Measurements from ENCODE around the gene FARP1.
"Not testable (repeated sequence)": the region's sequence is repeated elsewhere in the genome, so short reads cannot be mapped to it uniquely, and the experiment has no call there.

FARP1 gene

DNA sequence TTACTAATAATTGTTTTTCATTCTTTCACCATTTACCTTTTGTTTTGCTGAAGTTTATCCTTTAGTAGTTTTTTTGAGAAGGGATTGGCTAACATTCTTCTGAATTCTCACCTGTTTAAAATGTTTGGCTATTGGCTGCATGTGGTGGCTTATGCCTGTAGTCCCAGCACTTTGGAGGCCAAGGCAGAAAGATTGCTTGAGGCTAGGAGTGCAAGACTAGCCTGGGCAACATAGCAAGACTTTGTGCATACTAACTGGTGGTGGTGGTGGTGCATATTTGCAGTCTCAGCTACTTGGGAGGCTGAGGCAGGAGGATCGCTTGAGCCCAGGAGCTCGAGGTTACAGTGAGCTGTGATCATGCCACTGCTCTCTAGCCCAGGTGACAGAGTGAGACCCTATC lies 61.7 kb downstream of the FARP1 start:
- DNase-seq: no peak

DNA sequence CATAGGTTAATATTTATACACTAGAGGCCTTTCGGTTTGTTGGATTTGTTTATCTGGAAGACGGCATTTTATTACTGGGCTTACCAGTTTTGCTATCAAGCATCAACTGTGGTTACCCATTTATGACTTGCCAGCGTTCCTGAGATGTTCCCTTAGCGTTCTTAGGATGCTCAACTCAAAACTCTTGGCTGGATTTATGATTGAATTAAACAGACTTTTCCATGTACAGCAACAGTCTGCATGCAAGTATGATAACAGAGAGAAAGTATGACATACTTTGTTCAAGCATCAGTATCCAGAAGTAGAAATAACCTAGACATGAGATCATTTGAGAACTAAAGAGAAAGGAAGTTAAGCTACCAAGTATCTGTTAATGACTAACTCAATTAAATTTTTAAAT lies 64.1 kb downstream of the FARP1 start:
- DNase-seq: no peak

DNA sequence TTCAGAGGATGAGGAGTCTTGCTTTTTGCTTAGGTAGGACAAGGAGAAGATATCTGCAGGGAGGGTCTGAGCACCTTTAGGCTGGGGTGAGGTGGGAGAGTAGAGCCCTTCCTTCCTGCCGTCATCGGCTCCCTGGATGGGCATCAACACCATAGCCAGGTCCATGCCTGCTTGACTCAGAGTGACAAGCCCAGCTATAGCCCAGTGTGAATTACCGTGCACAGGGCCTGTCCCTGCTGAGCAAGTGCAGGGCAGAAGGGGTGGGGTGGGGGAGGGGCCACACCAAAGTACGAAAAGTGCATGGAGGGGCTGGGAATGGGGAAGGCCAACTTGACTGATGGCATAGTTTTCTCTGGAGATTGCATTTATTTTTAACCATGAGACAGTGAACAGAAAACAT lies 64.5 kb downstream of the FARP1 start:
- DNase-seq: no peak

DNA sequence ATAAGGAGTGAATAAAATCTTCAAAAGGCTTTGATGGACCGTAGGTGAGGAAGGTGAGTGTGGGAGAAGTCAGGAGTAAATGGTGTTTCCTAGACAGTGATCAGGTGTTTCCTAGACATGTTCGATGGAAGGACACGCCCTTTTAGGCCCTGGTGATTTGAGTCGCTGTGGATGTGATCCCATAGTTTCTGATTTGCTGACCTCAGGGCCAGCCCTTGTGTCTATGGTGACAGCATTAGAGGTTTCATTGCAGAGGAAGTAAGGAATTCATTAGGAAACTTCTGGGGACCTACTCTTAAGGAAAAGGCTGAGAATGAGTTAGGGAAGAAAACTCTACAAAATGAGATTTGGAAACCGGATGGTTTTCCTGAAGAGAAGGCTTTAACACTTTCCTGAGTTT lies 65.7 kb downstream of the FARP1 start:
- no peak for DNase-seq

DNA sequence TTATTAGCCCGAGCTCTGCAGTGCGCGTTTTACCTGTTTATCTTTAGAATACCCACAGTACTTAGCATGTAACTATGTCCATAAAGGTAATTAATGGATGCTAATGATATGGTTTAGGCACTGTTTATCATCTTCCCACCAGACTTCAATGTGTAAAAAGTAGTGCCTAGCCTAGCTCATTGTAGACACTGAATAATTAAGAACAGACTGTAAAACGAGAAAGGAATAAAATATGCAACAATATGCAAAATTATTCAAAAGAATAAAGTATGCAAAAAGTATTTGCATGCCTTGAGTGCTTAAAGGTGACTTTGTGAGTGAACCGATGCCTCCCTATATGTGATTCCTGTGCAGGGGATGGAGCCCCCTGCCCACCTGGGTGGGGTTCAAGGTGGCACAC lies 69.9 kb downstream of the FARP1 start:
- no peak for DNase-seq

DNA sequence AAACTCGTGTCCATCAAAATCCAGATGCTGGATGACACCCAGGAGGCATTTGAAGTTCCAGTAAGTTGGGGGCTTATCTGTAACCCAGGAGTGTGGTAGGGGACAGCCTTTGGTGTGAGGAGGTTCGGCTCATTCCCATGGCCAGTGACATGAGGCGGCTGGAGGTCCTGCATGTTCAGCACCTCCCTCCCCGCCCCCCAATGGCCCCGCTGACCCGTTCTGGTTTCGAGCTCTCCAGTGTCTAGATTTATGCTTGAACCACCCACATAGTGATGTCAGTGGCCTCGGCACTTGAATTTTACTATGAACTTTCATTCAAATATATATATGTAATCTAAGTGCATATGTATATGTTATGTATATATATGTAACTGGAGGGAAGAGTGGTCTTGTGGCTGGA lies 70.5 kb downstream of the FARP1 start:
- no peak for DNase-seq

DNA sequence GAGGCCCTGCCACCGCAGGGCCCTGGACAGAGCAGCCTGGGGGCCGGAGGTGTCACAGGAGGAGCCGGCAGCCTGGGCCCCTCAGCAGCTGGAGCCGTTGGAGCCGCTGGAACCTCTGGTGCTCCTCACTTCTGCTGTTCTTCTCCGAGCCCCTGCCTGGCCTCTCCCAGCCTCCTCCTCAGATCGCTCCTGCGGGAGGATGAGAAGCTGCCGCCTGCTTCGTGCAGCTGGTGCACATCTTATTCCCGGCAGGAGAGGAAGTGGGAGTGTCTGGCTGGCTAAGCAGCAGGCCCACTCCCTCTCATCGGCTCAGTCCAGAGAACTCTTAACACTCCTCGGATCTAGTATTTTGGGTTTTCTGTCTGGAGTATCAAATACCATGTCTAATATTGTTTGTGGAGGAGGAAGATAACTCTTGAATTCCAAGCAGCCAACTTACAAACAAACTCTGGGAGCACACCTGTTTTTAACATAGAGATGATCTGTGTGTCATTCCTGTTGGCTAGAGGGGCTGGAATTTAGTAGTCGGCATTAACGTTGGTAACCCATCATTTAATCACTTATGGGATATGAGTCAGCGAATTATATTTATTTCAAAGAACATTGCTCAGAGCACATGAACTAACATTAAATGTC lies 71.2 kb downstream of the FARP1 start:
- no peak for DNase-seq

DNA sequence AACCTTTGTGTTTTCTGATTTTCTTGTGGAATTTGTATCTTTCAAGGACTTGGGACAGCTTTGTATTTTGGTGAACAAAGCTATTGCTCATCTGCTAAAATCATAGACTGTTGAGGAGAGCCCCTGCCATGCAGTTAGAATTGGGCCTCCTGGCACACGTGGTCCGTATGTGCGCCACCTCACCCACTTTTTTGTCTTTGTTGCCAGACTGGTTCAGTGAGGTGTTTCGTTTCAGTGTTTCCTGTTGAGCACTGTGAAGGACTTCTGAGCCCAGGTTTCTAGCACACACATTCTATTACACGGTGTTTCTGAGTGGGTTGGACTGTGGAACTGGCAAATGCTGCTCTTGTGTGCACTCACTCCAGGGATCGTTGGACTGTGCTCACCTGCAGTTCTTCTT lies 71.8 kb downstream of the FARP1 start:
- DNase-seq: no peak

DNA sequence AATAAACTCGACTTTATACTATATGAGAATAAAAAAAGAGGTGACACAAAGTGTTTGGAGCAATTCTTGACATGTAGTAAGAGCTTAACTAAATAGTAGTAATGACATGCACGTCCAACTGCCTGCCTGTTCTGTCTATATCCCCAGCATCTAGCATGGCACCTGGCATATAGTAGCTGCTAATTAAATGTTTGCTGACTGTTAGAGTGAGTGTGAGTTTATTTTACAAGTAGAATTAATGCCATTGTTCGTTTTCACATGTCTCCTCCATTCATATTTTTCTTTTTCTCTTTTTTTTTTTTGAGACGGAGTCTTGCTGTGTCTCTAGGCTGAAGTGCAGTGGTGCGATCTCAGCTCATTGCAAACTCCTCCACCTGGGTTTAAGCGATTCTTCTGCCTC lies 72.6 kb downstream of the FARP1 start:
- DNase-seq: no peak

DNA sequence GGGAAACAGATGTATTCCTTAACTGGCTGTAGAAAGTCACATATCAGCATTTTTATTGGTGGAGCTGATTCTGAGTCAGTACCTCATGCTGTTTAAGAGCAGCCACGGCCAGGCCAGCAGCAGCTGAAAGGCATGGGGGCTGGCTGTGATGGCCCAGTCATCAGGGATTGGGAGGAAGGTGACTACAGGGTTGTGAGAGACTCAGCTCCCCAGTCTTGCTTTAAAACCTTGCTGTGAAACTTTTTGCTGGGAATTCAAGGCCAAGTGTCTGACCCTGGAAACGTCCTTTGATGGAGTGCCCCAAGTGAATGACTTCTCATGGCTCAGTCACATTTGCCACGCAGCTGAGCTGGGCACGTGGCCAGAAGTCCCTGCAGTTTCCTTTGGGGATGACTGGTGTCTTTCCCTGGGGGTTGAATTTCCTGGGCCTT lies 73.3 kb downstream of the FARP1 start:
- no peak for DNase-seq

DNA sequence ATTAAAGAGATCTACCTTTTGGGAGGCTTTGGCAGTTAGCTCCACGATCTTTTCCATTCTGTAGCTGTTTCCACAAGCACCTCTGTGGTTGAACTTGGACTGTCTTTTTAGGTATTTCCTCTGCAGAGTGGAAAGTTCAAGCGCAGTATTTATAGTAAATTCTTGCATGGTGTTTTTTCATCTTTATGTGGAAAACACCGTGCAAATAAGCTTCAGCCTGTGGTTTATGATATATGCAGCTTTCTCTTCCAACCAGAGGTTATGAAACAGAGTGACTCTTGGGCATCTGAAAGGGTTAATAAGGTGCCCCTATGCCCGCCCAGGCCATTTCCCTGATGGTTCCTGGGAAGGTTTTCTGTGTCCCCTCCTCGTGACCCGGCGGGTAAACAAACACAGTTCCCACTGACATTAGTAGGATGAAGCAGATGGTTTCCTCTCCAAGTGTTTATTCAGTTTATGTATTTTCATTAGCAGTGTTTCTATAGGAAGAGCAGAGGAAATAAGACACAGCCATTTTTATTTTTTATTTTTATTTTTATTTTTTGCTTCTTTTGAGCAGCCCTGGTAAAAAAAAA lies 73.9 kb downstream of the FARP1 start:
- no peak for DNase-seq

DNA sequence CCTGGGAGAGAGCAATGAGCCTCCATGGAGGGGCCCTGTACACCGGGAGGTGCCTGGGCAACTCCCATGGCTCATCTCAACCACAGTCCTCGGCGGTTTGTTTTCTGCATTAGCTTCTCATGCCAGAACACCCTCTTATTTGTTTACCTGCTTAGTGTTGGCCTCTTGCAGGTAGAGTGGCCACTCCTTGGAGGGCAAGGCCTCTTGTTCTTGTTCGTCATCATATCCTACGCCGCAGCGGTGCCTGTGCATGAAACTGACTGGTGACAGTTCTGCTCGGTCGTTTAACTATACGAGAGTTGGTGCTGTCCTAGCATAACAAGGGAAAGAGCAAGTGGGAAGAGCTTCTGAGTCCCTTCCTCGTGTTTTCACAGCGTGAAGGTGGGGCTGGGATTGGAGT lies 74.7 kb downstream of the FARP1 start:
- DNase-seq: no peak

DNA sequence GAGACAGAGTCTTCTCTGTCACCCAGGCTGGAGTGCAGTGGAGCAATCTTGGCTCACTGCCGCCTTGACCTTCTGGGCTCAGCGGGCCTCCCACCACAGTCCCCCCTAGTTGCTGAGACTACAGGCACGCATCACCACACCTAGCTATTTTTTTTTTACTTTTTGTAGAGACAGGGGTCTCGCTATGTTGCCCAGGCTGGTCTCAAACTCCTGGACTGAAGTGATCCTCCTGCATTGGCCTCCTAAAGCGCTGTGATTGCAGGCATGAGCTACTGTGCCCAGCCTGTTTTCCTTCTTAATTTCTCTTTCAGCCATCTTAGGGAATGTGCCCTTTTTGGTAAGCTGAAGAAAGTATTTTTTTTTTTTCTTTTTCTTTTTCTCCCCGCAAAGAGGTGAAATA lies 76.8 kb downstream of the FARP1 start:
- no peak for DNase-seq

DNA sequence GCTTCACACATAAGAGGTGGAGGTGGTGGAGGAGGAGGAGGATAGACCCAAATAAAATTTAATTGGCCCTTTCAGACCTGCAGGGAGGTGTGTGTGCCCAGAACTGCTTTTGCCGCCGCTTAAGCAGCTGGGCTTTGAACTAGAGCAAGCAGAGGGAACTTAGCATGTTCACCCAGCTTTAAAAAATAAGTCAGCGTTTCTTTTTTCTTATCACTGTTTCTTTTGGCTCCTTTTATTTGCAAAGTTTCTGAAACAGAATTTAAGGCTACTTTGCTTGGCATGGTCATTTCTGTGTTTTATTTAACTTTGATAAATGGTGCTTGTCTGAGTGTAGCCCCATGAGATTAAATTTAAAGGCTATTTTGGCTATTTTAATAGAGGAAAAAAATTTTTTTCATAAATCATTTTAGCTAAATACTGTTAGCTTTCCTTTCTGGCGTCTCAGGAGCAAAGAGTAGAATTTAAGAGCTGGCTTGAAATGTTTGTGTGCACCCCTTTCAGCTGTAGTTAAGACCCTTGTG lies 77.4 kb downstream of the FARP1 start:
- no peak for DNase-seq

DNA sequence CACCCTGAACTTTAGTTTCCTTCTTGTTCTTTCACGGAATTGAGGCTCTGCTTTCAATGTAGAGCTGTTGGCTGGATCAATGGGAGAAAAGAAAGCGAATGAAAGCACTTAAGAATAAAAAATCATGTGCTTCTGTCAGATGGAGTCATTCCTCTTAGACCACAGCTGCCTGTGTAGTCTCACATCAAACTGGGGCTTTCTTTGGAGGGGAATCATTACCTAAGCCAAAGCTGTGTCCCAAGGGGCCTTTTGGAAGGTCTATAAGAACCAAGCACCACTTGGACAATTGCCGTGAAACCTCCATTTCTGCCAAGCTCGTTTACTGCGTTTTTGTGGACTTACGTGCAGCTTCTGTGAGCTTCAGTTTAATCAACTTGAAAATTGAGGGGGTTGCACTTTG lies 78.3 kb downstream of the FARP1 start:
- no peak for DNase-seq

DNA sequence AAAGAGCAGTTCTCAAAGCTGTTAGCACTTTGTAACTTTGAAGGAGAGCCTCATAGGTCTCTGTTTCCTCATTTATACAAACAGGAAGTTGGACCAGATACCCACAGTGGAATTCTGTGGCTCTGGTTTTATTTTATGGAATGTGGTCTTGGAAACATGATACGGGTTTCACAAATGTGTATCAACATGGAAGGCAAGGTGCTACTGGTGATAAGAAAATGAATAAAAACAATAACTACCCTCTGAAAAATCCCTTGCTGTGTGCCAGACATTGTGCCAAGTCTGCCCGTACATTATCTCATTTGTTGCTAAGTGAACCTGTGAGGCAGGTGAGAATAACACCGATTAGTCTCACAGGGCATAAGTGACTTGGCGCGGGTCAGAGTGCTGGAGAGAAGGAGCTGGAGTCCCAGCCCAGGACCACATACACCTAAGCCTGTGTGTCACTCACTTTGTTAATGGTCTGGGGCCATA lies 79.2 kb downstream of the FARP1 start:
- no peak for DNase-seq

DNA sequence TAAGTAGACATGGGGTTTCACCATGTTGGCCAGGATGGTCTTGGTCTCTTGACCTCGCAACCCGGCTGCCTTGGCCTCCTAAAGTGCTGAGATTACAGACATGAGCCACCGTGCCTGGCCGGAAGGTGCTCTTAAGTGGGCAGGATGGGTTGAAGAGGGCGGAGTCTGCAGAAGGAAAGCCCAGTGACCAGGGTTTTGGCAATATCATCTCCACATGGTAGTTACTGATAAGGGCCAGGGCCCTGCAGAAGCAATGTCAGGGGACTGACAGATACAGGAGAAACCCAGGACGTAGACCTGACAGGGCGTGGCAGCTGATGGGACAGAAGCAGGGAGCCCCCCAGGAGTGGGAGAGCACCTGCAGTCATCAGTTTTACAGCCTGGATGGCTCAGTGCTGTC lies 79.9 kb downstream of the FARP1 start:
- no peak for DNase-seq

DNA sequence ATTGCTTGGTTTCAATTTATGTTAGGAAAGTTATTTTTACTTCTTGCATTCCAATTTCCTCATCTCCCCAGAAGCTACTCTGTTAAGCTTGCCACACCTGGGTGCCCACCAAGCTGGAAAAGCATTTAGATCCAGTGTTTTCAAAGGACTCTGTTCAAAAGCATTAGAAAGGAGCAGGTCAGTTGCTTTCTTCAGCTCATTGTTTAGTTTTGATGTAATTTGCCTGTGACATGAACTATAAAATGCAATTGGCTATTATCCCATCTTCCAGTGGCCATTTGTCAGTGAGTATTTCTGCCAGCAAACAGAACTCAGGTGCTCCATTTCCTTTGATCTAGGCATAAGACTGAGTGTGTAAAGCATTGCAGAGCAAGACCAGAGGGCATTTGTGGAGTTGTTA lies 80.8 kb downstream of the FARP1 start:
- DNase-seq: no peak

DNA sequence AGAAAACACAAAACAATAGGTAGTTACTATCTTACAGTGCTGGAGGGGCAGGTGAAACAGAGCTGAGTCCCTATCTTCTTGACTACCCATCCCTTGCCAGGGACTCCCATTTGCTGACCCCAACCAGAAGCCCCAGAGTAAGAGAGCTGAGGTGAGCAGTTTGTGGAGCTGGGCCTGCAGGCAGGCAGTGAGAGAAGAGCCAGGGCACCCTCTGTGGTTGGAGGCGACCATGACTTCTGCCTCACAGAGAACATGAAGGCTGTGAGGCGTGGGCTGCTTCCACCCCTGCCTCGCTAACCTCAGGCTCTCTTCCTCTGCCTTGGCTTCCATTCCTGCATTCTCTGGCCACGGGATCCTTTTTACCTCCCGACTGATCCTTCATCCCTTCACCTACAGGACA lies 81.7 kb downstream of the FARP1 start:
- no peak for DNase-seq

DNA sequence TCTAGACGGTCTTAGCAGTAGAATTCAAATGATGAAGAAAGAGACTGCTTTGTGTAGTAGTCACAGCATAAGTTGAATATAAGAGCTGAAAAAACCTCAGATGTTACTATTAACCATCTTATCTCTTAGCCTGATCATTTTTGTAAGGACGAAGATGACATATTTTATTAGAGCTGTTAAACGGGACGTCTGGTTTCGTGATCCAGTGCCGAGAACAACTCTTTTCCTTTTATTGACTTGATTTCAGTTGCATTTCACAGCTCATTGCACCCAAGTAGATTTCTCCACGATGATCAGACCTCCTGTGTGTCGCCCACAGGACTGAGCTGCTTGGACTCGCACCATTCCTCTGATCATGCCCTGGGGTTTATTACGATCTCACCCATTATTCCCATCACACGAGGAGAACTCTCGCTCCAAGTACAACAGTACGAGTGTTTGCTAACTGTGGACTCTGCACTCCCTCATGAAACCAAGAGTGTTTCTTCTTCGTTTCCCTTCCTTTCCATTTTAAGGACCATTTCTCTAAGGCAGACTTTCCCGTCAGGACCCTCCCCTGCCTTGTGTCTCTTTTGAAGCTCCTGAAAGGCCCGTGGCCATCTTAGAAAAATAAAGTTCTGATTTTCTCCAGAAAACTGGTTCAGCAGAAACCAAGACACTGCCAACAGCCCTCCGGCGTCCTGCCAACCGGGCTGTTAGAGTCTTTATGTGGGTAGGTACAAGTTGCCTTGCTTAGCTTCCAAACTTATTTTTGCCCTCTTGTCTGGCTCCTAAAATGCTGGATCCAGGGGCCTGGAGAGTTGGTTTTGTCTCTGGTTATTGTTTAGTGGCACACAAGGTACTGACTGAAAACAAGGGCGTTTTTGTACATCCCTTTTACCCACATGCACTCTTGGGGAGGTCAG lies 82.4 kb downstream of the FARP1 start:
- no peak for DNase-seq

DNA sequence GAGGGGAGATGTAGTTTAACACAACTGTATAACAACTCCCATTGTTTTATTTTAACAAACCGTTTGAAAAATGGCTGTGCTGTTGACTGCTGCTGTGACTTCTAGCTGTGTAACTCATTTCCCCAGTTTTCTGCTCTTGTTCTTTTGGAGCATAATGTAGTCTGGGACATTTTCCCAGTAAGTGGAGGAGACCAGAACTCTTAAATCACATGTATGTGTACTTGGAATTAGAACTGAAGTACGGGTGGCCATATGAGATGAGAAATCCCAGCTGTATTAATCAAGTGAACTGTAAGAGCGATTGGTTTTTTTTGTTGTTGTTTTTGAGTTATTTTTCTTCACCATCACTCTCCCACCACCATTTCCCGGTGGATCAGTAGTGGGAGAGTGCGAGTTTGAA lies 83.6 kb downstream of the FARP1 start:
- DNase-seq: no peak

DNA sequence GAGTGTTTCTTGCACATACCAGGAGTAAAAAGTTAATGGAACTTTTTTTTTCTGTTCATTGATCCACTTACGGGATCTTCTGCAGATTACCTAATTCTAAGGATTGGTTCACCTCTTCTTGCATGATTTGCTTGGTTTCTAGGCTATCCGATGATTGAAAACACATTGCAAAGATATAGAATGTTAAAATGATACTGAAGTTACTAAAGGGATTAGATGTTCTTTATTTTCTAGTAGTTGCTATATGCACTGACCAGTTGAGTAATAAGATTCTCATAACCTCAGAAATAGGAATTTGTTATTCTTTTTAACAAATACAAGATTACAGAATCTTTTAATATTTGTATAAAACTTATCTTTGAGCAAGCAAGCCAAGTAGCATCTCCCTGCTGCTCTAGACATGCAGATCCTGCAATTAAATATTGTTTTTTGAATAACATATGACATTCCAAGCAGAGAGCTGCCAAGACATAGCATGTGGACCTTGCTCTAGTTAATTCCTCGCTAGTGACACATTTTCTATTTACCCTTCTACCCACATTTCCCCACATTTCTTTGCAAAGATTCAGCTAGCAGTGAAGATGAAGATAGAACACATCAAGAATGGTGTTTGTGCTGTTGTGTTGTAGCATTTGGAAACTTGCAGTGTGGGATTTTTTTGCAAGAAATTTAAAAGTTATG lies 85.9 kb downstream of the FARP1 start:
- no peak for DNase-seq

DNA sequence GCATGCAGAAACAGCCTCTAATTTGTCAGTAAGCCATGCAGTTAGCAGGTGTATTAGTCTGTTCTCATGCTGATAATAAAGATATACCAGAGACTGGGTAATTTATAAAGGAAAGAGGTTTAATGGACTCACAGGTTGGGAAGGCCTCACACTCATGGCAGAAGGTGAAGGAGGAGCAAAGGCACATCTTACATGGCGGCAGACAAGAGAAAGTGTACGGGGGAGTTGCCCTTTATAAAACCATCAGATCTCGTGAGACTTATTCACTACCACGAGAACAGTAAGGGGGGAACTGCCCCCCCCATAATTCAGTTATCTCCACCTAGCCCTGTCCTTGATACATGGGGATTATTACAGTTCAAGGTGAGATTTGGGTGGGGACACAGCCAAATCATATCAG lies 87.9 kb downstream of the FARP1 start:
- not testable (repeated sequence) for DNase-seq

Data from stimulated activated CD4-positive, alpha-beta T cell treated with anti-CD3 and anti-CD28 coated beads, Interleukin-12 subunit alpha, Interleukin-12 subunit beta, amount 100 ng/mL, for 4 hours (primary cell).